ENCODE data around the gene CFAP157.
"Not testable (repeated sequence)": the region's sequence is repeated elsewhere in the genome, so short reads cannot be mapped to it uniquely, and the experiment has no call there.

Gene CFAP157

GRCh38 chr9:127756233-127756632, 49.4 kb downstream of the CFAP157 start:
- no peaks in the 10 kb centered on the region for H3K36me3 ChIP-seq (ENCODE audit: control insufficient read depth in 1 of 2, insufficient read depth in 2 of 2, low read length in 2 of 2)
- H3K27ac ChIP-seq (ENCODE audit: low read length), result no peak overlapping the region
- peaks cover 0 to 7% of the 10 kb centered on the region in 2 donors for H3K4me1 ChIP-seq (ENCODE audit: control insufficient read depth in 1 of 2, insufficient read depth in 2 of 2, low read length in 2 of 2)
- no peaks in the 10 kb centered on the region for H3K9me3 ChIP-seq (ENCODE audit: control insufficient read depth in 1 of 2, low read length in 2 of 2)
- no peak overlapping the region for H3K4me3 ChIP-seq (ENCODE audit: low read depth in 1 of 2, low read length in 2 of 2)
- H3K27me3 ChIP-seq (ENCODE audit: low read depth, low read length), result no peaks in the 10 kb centered on the region

- H3K27me3 ChIP-seq (ENCODE audit: low read depth, low read length); H3K9me3 ChIP-seq (ENCODE audit: control insufficient read depth in 1 of 2, low read length in 2 of 2); H3K4me1 ChIP-seq (ENCODE audit: control insufficient read depth in 1 of 2, insufficient read depth in 2 of 2, low read length in 2 of 2); H3K27ac ChIP-seq (ENCODE audit: low read length); H3K4me3 ChIP-seq (ENCODE audit: low read depth in 1 of 2, low read length in 2 of 2); H3K36me3 ChIP-seq (ENCODE audit: control insufficient read depth in 1 of 2, insufficient read depth in 2 of 2, low read length in 2 of 2): not testable (repeated sequence)
These were observed 50.0 kb downstream of the CFAP157 start for GRCh38 chr9:127756776-127757175.

- Histone ChIP-seq H3K9me3 (ENCODE audit: control insufficient read depth in 1 of 2, low read length in 2 of 2) (no peaks in the 10 kb centered on the region), H3K36me3 (ENCODE audit: control insufficient read depth in 1 of 2, insufficient read depth in 2 of 2, low read length in 2 of 2) (no peaks in the 10 kb centered on the region), H3K4me1 (ENCODE audit: control insufficient read depth in 1 of 2, insufficient read depth in 2 of 2, low read length in 2 of 2) (peaks cover 0 to 7% of the 10 kb centered on the region in 2 donors), H3K27me3 (ENCODE audit: low read depth, low read length) (no peaks in the 10 kb centered on the region), H3K4me3 (ENCODE audit: low read depth in 1 of 2, low read length in 2 of 2) (no peak overlapping the region), H3K27ac (ENCODE audit: low read length) (no peak overlapping the region)
These were observed 52.1 kb downstream of the CFAP157 start for GRCh38 chr9:127758843-127759242.

GRCh38 chr9:127761061-127761460, 54.3 kb downstream of the CFAP157 start:
- H3K27me3 ChIP-seq (ENCODE audit: low read depth, low read length), result no peaks in the 10 kb centered on the region
- H3K27ac ChIP-seq (ENCODE audit: low read length), result no peak overlapping the region
- no peak overlapping the region for H3K4me3 ChIP-seq (ENCODE audit: low read depth in 1 of 2, low read length in 2 of 2)
- no peaks in the 10 kb centered on the region for H3K36me3 ChIP-seq (ENCODE audit: control insufficient read depth in 1 of 2, insufficient read depth in 2 of 2, low read length in 2 of 2)
- H3K4me1 ChIP-seq (ENCODE audit: control insufficient read depth in 1 of 2, insufficient read depth in 2 of 2, low read length in 2 of 2), result no peaks in the 10 kb centered on the region
- H3K9me3 ChIP-seq (ENCODE audit: control insufficient read depth in 1 of 2, low read length in 2 of 2), result no peaks in the 10 kb centered on the region

GRCh38 chr9:127761491-127761956, 54.7 kb downstream of the CFAP157 start:
- H3K4me1 ChIP-seq (ENCODE audit: control insufficient read depth in 1 of 2, insufficient read depth in 2 of 2, low read length in 2 of 2), result no peaks in the 10 kb centered on the region
- no peaks in the 10 kb centered on the region for H3K36me3 ChIP-seq (ENCODE audit: control insufficient read depth in 1 of 2, insufficient read depth in 2 of 2, low read length in 2 of 2)
- no peak overlapping the region for H3K4me3 ChIP-seq (ENCODE audit: low read depth in 1 of 2, low read length in 2 of 2)
- H3K27ac ChIP-seq (ENCODE audit: low read length), result peak overlapping the region; percentile 16
- no peaks in the 10 kb centered on the region for H3K27me3 ChIP-seq (ENCODE audit: low read depth, low read length)
- H3K9me3 ChIP-seq (ENCODE audit: control insufficient read depth in 1 of 2, low read length in 2 of 2), result no peaks in the 10 kb centered on the region

GRCh38 chr9:127762111-127762676, 55.4 kb downstream of the CFAP157 start:
- Histone ChIP-seq H3K4me3 (ENCODE audit: low read depth in 1 of 2, low read length in 2 of 2) (no peak overlapping the region), H3K4me1 (ENCODE audit: control insufficient read depth in 1 of 2, insufficient read depth in 2 of 2, low read length in 2 of 2) (no peaks in the 10 kb centered on the region), H3K27ac (ENCODE audit: low read length) (peak overlapping the region; percentile 16), H3K36me3 (ENCODE audit: control insufficient read depth in 1 of 2, insufficient read depth in 2 of 2, low read length in 2 of 2) (no peaks in the 10 kb centered on the region), H3K9me3 (ENCODE audit: control insufficient read depth in 1 of 2, low read length in 2 of 2) (no peaks in the 10 kb centered on the region), H3K27me3 (ENCODE audit: low read depth, low read length) (no peaks in the 10 kb centered on the region)

GRCh38 chr9:127763918-127764384, 57.2 kb downstream of the CFAP157 start:
- Histone ChIP-seq H3K36me3 (ENCODE audit: control insufficient read depth in 1 of 2, insufficient read depth in 2 of 2, low read length in 2 of 2) (no peaks in the 10 kb centered on the region), H3K27me3 (ENCODE audit: low read depth, low read length) (no peaks in the 10 kb centered on the region), H3K4me1 (ENCODE audit: control insufficient read depth in 1 of 2, insufficient read depth in 2 of 2, low read length in 2 of 2) (no peaks in the 10 kb centered on the region), H3K4me3 (ENCODE audit: low read depth in 1 of 2, low read length in 2 of 2) (no peak overlapping the region), H3K27ac (ENCODE audit: low read length) (no peak overlapping the region), H3K9me3 (ENCODE audit: control insufficient read depth in 1 of 2, low read length in 2 of 2) (no peaks in the 10 kb centered on the region)

- Histone ChIP-seq H3K27me3 (ENCODE audit: low read depth, low read length) (no peaks in the 10 kb centered on the region), H3K4me1 (ENCODE audit: control insufficient read depth in 1 of 2, insufficient read depth in 2 of 2, low read length in 2 of 2) (peaks cover 3 to 4% of the 10 kb centered on the region in 2 donors), H3K9me3 (ENCODE audit: control insufficient read depth in 1 of 2, low read length in 2 of 2) (no peaks in the 10 kb centered on the region), H3K27ac (ENCODE audit: low read length) (no peak overlapping the region), H3K36me3 (ENCODE audit: control insufficient read depth in 1 of 2, insufficient read depth in 2 of 2, low read length in 2 of 2) (no peaks in the 10 kb centered on the region), H3K4me3 (ENCODE audit: low read depth in 1 of 2, low read length in 2 of 2) (no peak overlapping the region)
These were observed 58.6 kb downstream of the CFAP157 start for GRCh38 chr9:127765418-127765817.

All from muscle layer of duodenum (tissue), 2 donors.